HG02763 (cell line): ENCODE data around the gene SPATS1.
A peak's percentile ranks its signal among the peaks of the same experiment; 100 is the strongest.
"Not testable (repeated sequence)": the region's sequence is repeated elsewhere in the genome, so short reads cannot be mapped to it uniquely, and the experiment has no call there.

Source experiments
- ATAC-seq: cut with Tn5 transposase; IDR thresholded peaks from one replicate; pipeline ENCODE4 v1.9.1; 2021; ENCODE audit warnings: mild to moderate bottlenecking, moderate library complexity; ENCODE audit not compliant: unreplicated experiment

Gene SPATS1

GRCh38 chr6:44311304-44311703 is 31.1 kb upstream of the SPATS1 start:
- ATAC-seq, result no peak

GRCh38 chr6:44311767-44312166 is 30.7 kb upstream of the SPATS1 start:
- ATAC-seq, result no peak

- peak; percentile 88 for ATAC-seq
Observed at GRCh38 chr6:44312901-44313788, 29.3 kb upstream of the SPATS1 start, which contains the start of gene AARS2. Gene AARS2 (minus strand): TSS chr6:44313347. CDS start chr6:44313323, 24 bp downstream.

GRCh38 chr6:44314657-44315056 is 27.8 kb upstream of the SPATS1 start:
- ATAC-seq, result not testable (repeated sequence)

GRCh38 chr6:44315516-44315915 is 26.9 kb upstream of the SPATS1 start:
- no peak for ATAC-seq

GRCh38 chr6:44315951-44316350 is 26.5 kb upstream of the SPATS1 start:
- ATAC-seq, result no peak

GRCh38 chr6:44316481-44316880 is 26.0 kb upstream of the SPATS1 start:
- no peak for ATAC-seq

GRCh38 chr6:44317136-44317631 is 25.3 kb upstream of the SPATS1 start:
- ATAC-seq, result not testable (repeated sequence)

GRCh38 chr6:44321210-44321609 is 21.2 kb upstream of the SPATS1 start:
- ATAC-seq, result no peak

- no peak for ATAC-seq
Observed at GRCh38 chr6:44327096-44327495, 15.4 kb upstream of the SPATS1 start.

- no peak for ATAC-seq
Observed at GRCh38 chr6:44327760-44328159, 14.7 kb upstream of the SPATS1 start.

- not testable (repeated sequence) for ATAC-seq
Observed at GRCh38 chr6:44328203-44328602, 14.2 kb upstream of the SPATS1 start.

GRCh38 chr6:44329858-44330257 is 12.6 kb upstream of the SPATS1 start:
- no peak for ATAC-seq

GRCh38 chr6:44332585-44332984 is 9.9 kb upstream of the SPATS1 start:
- ATAC-seq, result no peak

GRCh38 chr6:44333273-44333919 is 9.1 kb upstream of the SPATS1 start:
- no peak for ATAC-seq

GRCh38 chr6:44333942-44334341 is 8.5 kb upstream of the SPATS1 start:
- ATAC-seq, result no peak

- no peak for ATAC-seq
Observed at GRCh38 chr6:44335631-44336030, 6.8 kb upstream of the SPATS1 start.

GRCh38 chr6:44338228-44339122 is 4.0 kb upstream of the SPATS1 start:
- ATAC-seq, result peak; percentile 71

GRCh38 chr6:44339301-44339700 is 3.1 kb upstream of the SPATS1 start:
- ATAC-seq, result no peak

- ATAC-seq, result no peak
Observed at GRCh38 chr6:44339763-44340625, 2.5 kb upstream of the SPATS1 start.
